HUDEP-2 (cell line): ENCODE results near the gene YWHAB.

Source experiments
- DNase-seq, 76 experiments: peaks; one replicate each; lab custom pipeline; 2025; ENCODE audit not compliant: unreplicated experiment in 76 of 76; lab: John Stamatoyannopoulos, UW

Gene YWHAB

GRCh38 chr20:44911264-44911921 is 25.9 kb downstream of the YWHAB start:
- peak in 55 of 76 experiments; percentile 4 to 64 (median 40) for DNase-seq

DNA sequence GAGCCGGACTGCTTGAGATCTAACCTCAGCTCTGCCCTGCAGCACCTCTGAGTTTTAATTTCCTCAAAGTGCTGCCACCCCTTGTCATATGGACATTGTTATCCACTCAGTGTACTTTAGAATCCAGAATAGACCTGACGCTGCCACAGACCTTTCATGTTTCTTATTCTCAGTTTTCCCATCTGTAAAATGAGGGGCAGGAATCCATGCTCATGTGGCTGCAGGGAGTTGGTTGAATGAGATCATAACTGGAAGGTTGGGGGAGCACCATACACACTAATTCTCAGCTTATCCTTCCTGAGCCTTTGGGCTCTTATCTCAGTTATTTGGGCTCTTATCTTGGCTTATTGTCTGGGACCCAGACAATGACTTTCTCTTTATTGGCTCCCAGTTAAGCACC is 26.7 kb downstream of the YWHAB start:
- DNase-seq: no peak

DNA sequence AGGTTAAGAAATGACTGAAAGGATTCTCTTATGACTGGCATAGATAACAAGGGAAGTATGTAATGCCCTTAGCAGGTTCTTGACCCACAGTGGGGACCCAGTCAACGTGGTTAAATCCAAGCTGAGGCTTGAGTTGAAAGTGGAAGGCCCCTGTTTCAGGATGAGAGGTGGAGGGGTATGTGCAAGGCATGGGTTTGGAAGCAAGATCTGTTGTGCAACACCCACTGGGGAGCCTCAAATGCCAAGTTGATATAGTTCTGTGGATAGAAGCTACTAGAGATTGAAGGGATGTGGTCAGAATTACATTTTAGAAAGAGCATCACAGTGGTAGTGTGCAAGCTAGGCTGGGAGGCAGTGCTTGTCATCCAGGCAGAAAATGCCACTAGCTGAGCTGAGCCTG is 29.4 kb downstream of the YWHAB start:
- no peak for DNase-seq

- DNase-seq: no peak
These were observed 31.1 kb downstream of the YWHAB start for GRCh38 chr20:44916586-44916985.

DNA sequence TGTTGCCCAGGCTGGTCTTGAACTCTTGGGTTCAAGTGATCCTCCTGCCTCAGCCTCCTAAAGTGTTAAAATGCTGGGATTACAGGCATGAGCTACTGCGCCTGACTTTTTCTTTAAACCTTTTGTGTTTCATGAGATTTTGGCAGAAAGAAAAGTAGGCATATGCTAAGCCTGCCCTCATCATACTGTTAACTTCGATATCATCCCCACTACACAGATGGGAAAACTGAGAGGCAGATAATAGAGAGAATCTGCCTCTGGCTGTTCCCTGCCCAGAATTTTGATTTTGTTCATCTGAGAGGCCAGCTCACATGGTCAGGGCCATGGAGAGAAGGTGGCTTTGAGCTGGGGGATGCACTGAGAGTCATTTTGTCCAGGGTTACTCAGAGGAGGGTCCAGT is 31.9 kb downstream of the YWHAB start:
- no peak for DNase-seq

DNA sequence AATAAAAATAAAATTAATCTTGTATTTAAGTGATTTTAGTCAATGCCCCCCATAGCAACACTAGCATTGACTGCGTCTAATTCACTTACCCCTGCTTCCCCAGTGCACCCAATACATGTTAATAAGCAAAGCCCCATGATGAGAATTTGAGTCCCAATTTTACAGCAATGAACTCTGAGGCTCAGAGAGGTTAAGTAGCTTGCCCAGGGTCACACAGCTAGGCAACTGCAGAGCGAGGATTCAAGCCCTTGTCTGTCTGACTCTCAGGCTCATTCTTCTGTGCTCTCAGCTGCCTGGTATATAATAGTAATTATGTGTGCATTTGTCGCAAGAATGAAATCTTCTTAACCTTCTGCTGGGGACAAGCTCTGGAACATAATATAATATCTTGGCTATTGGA is 32.8 kb downstream of the YWHAB start:
- DNase-seq: no peak

DNA sequence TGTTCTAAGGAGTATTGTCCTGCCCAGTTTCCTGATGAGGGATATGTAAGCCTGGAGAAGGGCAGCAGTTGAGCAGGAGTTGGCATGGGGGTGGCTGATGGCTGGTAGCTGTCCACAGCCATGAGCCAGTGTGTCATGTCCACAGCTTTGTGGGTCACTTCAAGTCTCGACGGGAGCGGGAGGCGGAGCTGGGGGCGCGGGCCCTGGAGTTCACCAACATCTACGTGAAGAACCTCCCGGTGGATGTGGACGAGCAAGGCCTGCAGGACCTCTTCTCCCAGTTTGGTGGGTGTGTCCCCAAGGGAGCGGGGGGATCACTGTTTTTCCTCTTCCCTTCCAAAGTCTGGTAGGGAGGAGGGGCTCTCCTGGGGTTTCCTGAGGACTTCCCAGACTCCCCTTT is 33.3 kb downstream of the YWHAB start:
- DNase-seq: no peak

DNA sequence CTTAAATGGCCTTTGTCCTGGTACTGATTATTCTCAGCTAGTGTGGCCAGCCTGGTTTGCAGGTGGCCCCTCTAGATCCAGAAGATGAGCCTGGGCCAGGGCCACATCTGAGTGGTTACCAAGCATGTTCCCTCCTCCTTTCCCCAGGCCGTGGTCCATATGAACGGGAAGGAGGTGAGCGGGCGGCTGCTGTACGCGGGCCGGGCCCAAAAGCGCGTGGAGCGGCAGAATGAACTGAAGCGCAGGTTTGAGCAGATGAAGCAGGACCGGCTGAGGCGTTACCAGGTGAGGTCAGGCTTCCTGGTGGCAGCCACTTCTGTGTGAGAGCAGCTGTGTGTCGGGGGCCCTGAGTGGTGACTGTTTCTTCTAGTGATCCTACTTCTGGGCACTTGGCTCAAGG is 35.9 kb downstream of the YWHAB start:
- no peak for DNase-seq

- peak in 58 of 76 experiments; percentile 5 to 73 (median 36) for DNase-seq
These were observed 39.0 kb downstream of the YWHAB start for GRCh38 chr20:44924541-44924940.

GRCh38 chr20:44928595-44928994 is 43.1 kb downstream of the YWHAB start:
- DNase-seq: no peak

DNA sequence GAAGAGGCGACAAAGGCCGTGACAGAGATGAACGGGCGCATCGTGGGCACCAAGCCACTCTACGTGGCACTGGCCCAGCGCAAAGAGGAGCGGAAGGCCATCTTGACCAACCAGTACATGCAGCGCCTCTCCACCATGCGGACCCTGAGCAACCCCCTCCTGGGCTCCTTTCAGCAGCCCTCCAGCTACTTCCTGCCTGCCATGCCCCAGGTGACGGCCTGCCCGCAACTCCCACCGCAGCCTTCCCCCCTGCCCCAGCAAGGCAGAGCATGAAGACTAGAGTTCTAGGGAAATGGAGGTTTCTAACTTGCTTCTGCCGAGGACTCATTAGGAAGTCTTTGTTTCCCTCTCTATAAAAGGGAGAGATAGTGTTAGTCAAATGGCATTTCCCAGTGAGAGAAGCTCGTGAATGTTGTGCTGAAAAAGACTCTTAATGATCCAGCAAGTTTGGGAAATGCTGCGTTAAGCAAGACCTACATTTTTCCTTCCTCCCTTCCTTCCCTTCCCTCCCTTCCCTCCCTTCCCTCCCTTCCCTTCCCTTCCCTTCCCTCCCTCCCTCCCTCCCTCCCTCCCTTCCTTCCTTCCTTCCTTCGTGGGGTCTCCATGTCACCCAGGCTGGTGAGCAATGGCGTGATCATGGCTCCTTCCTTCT is 45.1 kb downstream of the YWHAB start:
- no peak for DNase-seq

GRCh38 chr20:44931911-44932310 is 46.4 kb downstream of the YWHAB start:
- no peak for DNase-seq

- DNase-seq: no peak
These were observed 47.4 kb downstream of the YWHAB start for GRCh38 chr20:44932916-44933315.

DNA sequence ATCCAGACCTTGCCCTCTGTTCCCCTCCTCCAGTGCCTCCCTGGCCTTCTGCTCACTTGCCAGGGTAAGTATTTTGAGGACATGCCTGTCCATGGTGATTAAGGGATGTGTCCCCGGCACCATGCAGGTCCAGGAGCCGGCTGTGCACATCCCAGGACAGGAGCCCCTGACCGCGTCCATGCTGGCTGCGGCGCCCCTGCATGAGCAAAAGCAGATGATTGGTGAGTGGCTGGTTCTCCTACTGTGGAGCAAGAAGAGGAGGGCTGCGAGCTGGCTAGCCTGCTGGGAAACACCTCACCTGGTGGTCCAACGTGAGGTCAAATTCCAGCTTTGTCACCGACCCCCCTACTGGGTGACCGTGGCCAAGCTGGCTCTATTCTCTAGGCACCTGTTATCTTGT is 51.0 kb downstream of the YWHAB start:
- no peak for DNase-seq

DNA sequence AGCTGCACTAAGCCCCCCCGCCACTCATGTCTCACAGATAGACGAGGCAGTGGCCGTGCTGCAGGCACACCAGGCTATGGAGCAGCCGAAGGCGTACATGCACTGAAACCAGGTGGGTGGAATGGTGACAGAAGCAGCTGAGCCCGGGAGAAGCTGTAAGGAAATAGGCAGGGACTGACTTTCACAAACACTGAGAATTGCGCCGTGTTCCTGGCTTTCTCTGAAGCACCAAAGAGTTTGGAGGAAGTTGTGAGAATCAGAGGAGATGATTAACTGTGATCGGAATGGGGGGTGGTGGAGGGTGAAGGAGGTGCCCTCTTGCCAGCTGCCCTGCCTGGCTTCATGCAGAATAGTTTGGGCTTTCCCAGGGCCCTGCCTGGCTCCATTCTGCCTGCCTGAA is 53.1 kb downstream of the YWHAB start:
- DNase-seq: no peak

GRCh38 chr20:44941120-44941691 is 55.7 kb downstream of the YWHAB start:
- DNase-seq: no peak

- no peak for DNase-seq
These were observed 56.9 kb downstream of the YWHAB start for GRCh38 chr20:44942264-44942973.

DNA sequence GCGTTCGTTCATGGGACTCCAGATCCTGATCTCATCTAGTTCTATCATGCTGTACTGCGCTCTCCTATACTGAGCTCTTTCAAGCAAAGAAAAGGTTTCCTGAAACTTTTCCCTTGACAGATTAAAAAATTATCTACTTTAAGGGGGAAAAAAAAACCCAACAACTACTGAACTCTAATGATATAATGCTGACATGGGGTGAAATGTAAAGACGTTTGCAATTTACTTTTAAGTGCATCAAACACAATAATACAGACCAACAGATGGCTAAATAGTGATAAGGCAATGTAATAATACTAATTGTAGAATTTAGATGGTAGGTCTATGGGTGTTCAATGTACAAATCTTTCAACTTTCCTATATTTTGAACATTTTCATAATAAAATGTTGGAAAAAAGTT is 58.3 kb downstream of the YWHAB start:
- no peak for DNase-seq

GRCh38 chr20:44945261-44945660 is 59.8 kb downstream of the YWHAB start:
- DNase-seq: no peak

GRCh38 chr20:44946271-44946852 is 60.9 kb downstream of the YWHAB start:
- DNase-seq: no peak

DNA sequence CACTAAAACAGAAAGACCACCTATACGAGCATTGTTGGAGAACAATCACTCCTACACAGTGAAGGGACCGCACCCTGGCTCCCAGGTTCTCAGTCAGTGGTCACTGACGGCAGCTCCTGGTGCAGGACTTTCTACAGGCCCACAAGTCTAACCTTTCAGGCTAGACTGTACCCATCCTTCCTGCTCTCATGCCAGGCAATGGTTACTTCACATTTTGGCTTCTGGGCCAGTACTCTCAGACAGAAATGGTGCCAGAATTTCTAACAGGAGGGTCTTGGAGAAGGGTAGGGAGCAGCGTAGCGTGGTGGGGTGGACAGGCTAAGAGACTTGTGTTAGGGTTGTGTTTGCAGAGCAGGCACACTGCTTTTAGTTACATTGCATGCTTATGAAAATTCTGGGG is 62.6 kb downstream of the YWHAB start:
- DNase-seq: no peak
